Stromal cell of bone marrow (primary cell): ENCODE data around the gene ZBTB47.

Experiments used
- DNase-seq: peaks from one replicate; pipeline ENCODE4 v3.0.0-alpha.2; 2012; ENCODE audit warnings: low read depth

ZBTB47 gene

DNA sequence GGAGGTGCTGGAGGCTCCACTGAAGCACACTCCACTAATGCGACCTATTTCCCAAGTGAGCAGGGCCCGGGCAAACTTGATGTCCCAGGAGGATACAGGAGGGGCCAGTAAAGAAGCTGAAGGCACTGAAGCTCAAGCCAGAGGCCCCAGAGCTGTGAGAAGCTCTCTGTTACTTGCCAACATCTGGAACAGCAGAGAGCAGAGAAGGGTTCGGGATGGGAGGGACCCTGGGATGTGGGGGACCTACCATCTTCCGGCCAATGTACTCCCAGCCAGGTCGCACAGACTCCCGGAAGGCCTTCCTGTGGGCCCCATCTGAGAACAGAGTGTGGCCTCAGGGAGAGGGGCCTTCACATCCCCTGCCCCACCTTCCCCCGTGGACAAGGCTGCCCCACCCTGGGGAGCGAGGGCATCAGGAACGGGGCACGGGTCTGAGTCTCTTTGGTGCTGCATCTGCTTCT lies 46.0 kb downstream of the ZBTB47 start:
- DNase-seq: no peak

DNA sequence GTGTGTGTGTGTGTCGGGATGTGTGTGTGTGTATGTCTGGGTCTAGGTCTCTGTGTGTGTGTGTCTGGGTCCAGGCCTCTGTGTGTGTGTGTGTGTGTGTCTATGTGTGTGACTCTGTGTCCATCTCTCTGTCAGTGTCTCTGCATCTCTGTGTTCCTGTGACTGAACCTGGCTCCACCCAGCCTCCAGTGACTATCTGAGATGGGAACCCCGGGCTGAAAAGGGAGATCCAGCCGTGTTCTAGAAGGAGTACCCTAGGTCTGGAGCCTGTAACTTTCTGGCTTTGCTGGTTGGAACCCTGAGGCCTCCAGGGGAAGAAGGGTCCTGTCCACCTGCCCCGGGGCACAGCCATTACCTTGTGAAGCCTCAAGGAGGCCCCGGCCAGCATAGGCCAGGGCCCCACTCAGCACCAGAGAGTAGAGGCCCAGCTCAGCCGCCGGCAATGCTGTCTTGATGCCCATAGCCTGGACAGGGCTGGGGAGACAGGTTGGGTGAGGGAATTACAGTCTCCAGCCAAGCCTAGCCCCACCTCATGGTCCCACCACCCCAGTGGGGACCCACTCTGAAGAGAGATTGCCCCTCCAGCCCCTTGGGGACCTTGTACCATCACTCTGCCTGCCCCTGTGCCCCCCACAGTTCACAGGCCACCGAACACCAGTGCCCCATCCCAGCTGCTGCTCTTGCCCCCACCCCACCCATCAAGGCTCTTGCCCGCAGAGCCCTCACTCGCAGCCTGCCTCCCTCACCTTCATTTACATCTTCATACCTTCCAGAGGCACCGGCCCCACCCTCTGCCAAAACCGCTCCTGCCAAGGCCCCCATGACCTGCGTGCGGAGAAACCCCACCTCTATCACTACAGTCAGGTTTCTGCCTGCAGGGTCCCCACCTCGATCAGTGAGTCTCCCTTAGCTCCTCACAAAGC lies 47.1 kb downstream of the ZBTB47 start:
- DNase-seq: no peak

DNA sequence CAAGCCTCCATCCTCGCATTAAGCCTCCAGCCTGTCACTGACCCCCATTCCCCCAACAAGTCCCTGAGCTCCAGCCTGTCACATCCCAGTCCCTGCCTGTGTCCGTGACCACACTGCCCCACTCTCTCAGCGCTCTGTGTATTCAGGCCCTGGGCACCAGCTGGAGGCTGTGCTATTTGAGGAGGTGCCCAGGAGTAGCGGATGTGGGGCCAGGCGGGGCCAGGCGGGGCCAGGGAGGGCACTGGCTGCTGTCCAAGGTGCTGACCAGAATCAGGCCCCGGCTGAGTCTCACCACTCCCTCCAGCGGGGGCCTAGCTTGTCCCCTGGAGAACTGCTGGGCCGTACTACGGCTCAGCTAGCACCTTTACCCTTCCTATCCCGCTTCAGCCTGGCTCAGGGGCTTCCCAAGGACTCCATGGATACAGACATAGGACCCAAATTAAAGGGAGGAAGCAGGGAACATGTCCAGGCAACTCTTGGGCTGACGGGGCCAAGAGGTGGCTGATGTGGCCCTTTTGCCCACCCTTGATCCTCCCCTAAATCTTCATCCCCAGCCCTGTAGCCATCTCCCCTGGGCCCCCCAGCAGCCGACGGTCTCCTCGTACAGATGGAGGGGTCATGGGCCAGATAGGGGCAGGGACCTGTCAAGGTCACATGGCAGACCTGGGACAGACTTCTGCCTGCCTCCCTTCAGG lies 48.0 kb downstream of the ZBTB47 start:
- DNase-seq: no peak

DNA sequence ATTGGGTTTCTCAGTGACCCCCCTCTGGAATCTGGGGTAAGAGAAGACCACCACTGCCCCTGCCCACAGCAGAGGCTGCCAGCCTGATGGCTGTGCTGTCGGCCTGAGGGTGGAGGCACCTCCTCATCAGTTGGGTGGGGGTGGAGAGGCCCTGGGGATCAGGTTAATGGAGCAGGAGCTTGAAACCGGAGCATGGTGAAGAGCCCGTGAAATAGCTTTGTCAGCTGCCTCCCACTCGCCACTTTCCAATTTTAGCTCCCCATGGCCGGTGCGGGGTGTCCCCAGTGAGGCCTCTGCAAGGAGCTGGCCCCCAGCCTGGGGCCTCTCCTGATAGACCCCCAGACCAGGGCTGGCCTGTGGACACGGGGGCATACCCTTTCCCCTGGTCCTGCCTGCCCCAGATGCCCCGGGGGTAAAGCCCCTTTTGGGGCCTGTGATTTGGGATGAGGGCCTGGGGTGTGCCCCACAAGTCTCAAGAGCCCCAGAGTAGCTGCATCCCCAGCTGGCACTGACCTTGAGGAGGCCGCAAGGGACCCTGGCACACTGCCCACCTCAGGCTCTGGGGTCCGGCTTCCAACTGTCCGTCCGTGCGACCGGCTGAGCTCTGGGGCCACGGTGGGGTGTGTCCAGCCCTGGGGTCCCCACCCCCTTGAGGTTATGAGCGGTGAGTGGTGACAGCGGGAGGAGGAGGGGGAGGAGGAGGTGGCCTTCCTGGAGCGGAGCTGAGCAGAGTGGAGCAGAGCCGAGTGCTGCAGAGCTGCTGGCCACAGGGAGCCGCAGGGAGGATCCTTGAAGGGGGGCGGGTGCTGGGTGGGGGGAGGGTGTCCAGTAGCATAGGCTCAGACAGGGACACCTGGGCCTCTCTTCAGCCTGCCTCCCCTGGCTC lies 48.8 kb downstream of the ZBTB47 start, which contains the start of gene HHATL:
HHATL (minus strand) TSS at position 733 of the 886 bp plus-strand sequence. CDS start 1,972 bp downstream, outside the sequence.
- no peak for DNase-seq

DNA sequence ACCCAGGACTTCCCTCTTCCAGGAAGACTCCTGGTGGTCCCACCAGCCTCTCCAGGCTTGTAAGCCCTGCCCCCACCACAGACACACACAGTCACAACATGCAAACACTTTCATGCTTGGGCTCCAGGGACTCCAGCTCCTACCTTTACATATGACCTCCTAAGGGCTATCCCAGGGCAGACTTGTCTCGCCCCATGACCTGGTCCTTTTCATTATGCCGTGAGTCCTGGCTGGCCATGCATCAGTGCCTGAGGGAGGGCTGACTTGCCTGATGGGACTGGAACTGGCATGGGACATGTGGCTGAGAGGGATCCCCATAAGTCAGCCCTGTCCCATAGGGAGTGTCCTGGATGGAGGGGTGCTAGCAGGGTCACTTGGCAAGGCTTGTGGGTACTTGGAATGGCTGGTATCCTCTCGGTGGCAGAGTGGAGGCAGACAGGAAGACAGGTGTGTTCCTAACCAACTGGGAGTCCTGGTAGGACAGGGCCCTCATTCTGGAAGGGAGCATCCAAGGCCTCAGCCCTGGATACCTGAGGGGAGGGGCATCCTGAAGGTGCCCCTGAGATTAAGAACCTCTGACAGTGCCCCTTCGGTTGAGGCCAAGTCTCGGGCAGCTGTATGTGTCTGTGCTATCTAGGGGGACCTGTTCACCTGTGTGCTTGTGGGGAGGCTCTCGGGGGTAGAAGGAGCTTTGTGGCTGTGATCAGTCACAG lies 49.6 kb downstream of the ZBTB47 start:
- no peak for DNase-seq

DNA sequence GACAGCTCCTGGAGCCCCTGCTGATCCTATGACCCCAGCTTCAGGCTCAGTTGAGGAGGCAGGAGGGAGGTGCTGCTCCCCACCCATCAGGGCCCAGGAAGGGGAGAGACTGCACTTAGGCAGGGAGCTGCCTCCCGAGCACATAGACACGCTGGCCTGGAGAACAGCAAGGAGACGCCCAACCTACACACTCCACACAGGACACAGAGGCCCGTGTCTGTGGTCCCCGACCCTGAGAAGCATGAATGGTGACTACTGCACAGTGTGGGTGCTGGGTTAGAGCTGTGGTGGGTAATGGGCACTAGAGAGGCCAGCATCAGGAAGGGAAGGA lies 50.2 kb downstream of the ZBTB47 start:
- DNase-seq: no peak

DNA sequence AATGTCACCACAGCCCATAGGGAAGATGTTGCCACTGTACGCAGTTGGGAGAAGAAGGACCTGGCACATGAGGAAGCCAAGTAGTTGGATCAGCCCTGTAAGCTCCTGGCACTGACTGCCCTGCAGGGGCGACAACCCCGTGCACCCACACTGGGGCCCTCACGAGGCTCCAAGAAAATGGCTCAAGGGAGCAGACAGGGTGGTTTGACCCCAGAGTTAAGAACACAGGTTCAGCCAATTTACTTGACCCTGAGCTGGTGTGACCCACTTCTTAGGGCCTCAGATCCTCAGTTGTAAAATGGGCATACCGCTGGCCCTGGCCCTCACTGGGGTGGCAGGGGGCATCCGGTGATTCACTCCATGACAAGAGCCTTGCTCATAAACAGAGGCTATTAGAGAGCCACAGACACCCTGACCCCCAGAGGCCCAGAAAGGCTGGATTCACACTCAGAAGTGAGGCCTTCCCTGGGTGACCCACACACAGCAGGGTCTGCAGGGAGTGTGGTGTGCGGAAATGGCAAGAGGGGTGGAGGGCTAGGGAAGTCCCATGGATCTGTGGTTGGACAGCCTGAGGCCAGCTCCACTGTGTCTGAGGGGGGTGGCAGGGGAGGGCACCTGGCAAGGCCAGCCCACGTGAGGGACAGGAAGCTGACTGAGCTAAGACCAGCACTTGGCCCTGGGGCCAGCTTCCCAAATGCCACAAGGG lies 50.8 kb downstream of the ZBTB47 start:
- DNase-seq: no peak

DNA sequence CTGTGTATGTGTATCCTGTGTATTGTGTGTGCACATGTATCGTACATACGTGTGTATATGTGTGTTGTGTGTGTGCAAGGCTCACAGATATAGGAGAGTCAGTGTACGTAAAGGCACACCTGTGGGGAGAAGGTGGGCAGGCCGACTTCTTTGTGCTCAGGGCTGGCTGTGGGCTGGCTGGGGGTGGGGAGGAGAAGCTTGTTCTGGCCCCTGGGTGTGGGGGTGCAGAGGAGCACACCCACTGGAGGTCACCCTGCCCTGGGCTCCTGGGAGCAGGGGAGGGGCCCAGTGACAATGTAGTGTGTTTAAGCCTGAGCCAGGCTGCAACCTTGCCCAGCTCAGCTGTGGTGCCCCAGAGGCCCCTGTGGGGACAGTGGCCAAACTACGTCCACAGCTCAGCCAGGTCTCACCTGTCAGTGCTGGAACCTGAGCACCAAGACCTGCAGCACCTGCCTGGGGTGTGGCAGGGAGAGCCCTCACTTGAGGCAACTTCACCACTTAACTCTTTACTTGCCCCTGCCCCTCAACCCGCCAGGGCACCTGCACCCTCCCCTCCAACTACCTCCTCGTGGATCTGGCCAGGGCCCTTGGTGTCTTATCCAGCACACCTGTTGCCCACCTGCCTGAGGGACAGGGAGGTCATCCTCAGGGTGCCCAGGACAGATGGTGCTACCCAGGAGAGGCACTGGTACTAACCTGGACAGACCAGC lies 51.7 kb downstream of the ZBTB47 start:
- DNase-seq: no peak

DNA sequence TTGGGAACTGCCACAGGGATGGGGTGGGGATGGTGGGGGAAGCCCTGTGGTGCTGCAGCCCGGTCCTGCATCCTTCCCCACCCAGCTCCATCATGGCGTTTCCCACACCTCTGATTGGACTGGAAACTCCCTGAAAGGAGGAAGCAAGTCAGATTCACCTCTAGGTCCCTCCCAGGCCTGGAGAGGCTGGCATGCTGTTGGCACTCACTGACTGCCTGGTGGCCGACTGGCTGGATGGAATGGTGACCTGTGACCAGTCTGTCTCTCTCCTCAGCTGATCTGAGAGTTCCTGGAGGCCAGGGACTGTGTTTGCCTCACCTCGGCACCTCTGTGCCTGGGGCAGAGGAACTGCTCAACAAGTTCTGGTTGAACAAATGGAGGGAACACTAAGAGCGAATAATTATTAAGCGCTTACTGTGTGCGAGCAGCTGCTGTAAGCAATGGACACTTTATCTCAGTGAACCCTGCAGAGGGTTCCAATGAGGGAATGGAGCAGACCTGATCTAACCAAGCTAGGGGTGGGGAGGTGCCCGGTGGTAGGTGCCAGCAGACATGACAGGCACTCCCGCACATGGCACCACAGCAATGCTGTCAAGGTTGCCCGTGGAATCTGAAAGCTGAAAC lies 52.6 kb downstream of the ZBTB47 start:
- DNase-seq: no peak

DNA sequence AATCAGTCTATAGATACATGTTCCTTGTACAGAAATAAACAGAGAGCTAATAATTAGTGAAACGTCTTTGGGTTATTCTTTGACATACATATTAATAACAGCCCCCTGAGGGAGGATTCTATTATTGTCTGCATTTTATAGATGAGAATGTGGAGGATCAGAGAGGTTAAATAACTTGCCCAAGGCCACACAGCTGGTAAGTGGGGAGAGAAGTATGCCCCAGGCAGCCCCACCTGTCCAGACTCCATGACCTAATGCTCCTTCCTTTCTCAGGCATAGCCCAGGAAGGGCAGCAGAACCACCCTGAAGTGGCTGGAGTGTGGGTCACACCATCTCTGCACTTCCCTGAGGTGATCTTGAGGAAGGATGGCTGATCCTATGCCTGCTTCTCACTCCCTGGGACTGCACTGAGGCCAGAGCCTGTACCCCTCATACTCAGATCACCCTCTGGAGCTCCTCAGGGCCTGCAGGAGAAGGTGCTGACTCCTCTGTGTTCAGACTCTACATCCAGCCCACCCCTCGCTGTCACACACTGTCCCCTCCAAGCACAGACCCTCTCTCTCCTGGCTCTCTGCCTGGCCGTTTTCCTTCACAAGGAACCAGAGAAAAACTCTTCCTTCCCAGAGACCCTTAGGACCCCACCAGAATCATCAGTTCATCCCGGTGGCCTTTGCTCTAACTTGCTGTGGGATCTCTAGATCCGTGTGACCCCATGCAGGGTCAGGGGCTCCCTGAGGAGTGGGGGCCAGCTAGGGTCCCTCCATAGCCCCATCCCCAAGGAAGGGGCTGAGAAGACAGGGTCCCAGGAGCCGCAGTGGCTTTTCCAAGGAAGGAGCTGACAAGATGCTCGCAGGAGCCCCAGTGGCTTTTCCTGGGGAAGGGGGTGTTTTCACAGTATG lies 53.5 kb downstream of the ZBTB47 start:
- DNase-seq: no peak

DNA sequence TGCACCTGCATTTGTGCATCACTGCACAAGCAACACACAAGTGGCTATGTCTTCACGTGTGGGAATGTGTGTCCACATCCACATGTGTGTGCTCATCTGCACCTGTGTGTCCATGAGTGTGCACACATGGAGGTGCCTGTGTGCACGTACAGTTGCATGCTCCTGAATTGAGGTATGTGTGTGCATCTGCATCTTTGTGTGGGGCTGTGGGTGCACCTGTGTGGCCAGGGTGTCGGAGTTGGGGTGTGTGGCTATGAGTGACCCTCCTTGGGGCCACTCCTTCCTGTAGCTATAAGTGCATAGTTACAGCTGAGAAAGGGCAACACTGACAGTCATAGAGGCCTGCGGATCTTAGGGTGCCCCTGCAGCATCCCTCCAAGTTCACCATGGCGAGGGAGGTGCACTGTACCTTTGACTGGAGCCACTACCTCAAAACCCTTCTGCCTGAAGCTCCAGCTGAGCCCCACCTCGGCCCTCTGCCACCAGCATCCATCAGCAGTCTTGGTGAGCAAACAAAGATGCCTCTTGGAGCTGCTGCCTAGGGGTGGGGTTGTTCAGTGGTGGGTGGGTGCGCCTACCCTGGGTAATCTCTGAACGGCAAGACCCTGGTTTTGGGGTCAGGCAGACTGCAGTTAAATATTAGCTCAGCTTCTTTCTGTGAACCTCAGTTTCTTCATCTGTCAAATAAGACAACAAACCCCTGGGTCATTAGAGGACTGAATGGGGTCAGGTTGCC lies 54.3 kb downstream of the ZBTB47 start:
- DNase-seq: no peak

DNA sequence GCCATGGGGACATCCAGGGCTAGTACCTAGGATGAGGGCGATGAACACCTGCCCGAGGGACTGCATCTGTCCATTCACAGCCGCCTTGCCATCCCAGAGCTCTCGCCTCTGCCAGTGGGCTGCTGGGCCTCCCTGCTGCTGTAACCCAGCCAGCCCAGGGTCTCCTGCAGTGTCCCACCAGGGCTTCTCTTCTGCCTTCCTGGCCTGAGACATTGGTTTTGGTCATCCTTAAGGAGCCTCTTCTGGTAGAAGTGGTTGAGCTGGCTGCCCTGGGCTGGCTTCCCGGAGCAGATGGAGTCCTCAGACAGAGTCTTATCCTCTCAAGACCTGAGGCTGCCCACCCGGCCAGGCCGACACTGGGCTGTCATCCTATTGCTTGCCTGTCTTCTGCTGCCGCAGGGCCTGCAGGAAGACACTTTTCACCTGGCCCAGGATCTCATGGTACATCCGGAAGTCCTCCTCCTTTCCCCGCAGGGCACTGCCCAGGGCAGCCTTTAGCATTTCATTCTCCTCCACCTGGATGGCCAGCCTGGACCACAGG lies 55.2 kb downstream of the ZBTB47 start:
- DNase-seq: no peak

DNA sequence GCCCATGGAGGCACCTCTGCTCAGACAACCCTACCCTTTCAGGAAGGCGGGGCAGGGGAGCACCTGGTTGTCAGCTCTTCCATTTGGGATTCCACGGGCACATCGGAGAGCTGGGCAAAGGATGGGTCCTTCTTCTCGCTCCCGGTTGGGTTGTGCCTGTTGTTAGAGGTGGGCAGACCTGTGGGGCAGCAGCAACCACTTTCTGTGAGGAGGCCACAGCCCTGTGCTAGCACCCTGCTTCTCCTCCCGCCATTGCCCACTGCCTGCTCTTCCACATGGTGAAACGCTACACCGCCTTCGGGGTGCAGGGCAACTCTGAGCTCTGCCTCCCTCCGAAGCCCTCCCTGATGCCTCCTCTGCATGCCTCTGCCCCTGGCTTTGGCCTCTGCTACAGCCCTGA lies 56.1 kb downstream of the ZBTB47 start:
- DNase-seq: no peak

DNA sequence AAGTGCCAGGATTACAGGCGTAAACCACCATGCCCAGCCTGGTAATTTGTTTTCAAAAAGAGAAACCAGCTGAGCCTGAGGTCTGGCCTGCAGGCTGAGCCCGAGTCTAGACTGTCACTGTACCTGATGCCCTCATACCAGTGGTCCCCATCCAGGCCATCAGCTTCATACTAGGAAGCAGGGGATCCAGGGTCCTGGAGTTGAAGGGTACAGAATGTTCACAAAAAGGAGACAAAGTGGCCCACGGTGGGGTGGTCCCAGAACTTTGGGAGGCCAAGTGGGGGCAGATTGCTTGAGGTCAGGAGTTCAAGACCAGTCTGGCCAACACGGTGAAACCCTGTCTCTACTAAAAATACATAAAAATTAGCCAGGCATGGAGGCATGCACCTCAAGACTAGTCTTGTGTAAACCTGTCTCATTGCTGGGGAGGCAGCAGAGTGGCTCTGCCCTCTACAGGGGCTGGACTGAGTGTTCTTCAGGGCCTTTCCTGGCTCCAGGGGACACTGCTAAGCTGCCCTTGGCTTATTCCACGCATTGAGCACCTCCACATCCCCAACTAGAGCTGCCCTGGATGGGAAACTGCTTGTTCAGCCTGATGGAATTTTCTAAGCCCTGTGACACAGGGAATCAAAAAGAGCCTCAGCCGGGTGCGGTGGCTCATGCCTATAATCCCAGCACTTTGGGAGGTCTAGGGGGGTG lies 57.0 kb downstream of the ZBTB47 start:
- no peak for DNase-seq

DNA sequence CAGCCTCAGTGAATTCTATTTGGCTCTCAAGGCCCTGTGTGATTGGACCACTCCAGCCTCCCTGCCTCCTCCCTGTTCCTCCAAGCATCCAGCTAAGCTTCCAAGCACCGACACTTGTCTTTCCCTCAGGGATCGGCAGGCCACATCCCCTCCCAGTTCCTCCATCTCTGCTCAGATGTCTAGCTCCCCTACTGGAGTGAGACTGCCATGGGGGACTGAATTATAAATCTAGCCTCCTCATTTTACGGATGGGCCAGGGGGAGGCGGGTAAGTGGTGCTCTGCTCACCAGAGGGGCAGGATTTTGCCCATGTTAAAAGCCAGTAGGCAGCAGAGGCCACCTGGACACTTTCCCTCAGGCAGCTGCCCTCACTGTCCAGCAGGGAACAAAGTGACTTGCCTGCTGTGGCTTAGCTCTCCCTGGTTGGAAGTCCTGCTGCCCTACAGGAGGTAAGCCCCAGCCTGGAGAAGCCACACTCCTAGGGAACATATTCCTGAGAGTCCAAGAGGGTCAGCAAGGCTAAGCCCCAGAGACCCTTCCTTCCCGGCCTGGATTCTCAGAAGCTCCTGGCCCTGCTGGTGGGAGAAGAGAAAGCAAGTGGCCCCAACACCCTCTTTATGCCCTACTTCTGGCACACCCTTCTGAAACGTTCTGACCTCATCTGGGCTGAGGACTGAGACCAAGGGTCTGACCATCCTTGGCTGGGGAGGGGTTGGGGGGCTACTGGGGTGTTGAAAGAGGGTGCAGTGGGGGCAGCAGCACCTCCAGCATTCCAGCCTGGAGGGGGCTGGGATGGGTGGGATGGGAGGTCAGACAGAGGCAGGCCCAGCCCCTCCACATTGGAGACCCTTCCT lies 58.2 kb downstream of the ZBTB47 start:
- DNase-seq: no peak

DNA sequence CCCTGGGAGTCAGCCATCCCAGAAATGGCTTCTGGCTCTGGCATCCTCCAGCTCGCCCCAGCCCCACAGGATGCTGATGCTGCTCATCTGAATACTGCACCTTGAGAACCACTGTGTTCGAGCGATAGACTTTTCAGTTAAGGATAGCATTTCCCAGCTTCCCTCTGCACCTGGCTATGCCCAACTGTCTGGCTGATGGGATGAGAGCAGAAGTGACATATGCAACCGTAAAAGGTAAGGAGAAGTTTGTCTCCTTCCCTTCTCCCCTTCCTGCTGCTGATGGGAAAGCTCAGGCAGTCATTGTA lies 58.8 kb downstream of the ZBTB47 start:
- DNase-seq: no peak
